ENCODE results near the gene FSTL4.

- TF ChIP-seq CTCF (IDR thresholded peaks at IDR 0.05): no peak
- TF ChIP-seq POLR2A (IDR thresholded peaks at IDR 0.05): no peak
Observed at GRCh38 chr5:133271606-133272005, 340.7 kb downstream of the FSTL4 start.

Measured in Peyer's patch (tissue), 4 donors.